Stomach (tissue), 9 donors: Measurements from ENCODE around the gene ZNF506. TPM values are rescaled to one million over a fixed set of nuclear protein-coding genes. Genes with fewer than 3 reads are reported as not detected.
A peak's percentile ranks its signal among the peaks of the same experiment; 100 is the strongest.
"Not testable (repeated sequence)": the region's sequence is repeated elsewhere in the genome, so short reads cannot be mapped to it uniquely, and the experiment has no call there.

Experiments
- DNase-seq, 2 donors: peaks; one replicate each; pipeline versions ENCODE4 v3.0.0 to v3.0.0-alpha.2; 2013 to 2019
- H3K27ac ChIP-seq, 5 donors: fragments of 200-600 bp in 4 of 5; sonication (generic) in 4 of 5; one replicate each; pipeline ENCODE4 v1.5.1; 2013 to 2019; ENCODE audit warnings: mild to moderate bottlenecking in 1 of 5, moderate library complexity in 1 of 5
- H3K27me3 ChIP-seq, 3 donors: fragments of 200-600 bp; sonication (generic); one replicate each; pipeline ENCODE4 v1.5.1; 2017 to 2019; ENCODE audit warnings: mixed run types in 1 of 3
- H3K36me3 ChIP-seq, 4 donors: fragments of 200-600 bp; sonication (generic); 1 replicate in 3 of 4; 2 replicates in 1 of 4; pipeline ENCODE4 v1.5.1; 2016 to 2019
- H3K4me1 ChIP-seq, 4 donors: fragments of 200-600 bp; sonication (generic); one replicate each; pipeline ENCODE4 v1.5.1; 2016 to 2019
- H3K4me3 ChIP-seq, 4 donors: fragments of 200-600 bp; sonication (generic) in 3 of 4; one replicate each; pipeline ENCODE4 v1.5.1; 2016 to 2019; ENCODE audit warnings: mild to moderate bottlenecking in 1 of 4
- H3K9me3 ChIP-seq, 4 donors: fragments of 200-600 bp; sonication (generic); one replicate each; pipeline ENCODE4 v1.5.1; 2016 to 2019
- CTCF ChIP-seq, 7 experiments: fragments of 450-650 bp in 4 of 7; fragments of 200-600 bp in 3 of 7; sonication (generic) in 3 of 7; IDR thresholded peaks; one replicate each; pipeline ENCODE4 v1.5.1; 2016 to 2019; ENCODE audit warnings: antibody characterized with exemption in 7 of 7, control low read depth in 2 of 7, mild to moderate bottlenecking in 1 of 7
- EP300 ChIP-seq: sonication (generic); formaldehyde crosslinking; IDR thresholded peaks from one replicate; pipeline ENCODE4 v1.6.1; 2017; ENCODE audit warnings: antibody characterized with exemption
- POLR2A ChIP-seq, 4 donors: fragments of 450-650 bp; IDR thresholded peaks; one replicate each; pipeline ENCODE4 v1.6.1; 2016; ENCODE audit warnings: antibody characterized with exemption in 4 of 4, control low read depth in 2 of 4, mild to moderate bottlenecking in 1 of 4, moderate library complexity in 1 of 4
- POLR2AphosphoS5 ChIP-seq, 3 donors: sonication (generic); formaldehyde crosslinking; IDR thresholded peaks; one replicate each; pipeline ENCODE4 v1.6.1; 2016; ENCODE audit warnings: antibody characterized with exemption in 3 of 3
- WGBS, 5 donors: extraction: QIAGEN DNeasy Blood & Tissue Kit in 3 of 5; methylation state at CpG; one replicate each; pipeline versions ENCODE4 v1.1.5 to v1.1.7; 2013 to 2018; 5-methylcytosine and 5-hydroxymethylcytosine counted together
- intact Hi-C: fragments of 100-400 bp; cut with DNase I; formaldehyde crosslinking; loops from one replicate; pipeline ENCODE4 v1.15.1; 2023; ENCODE audit warnings: low total_unique reads
- polyA plus RNA-seq, 3 donors: library from polyadenylated mRNA; stranded (reverse); fragments of 200-250 nt; gene quantifications; one replicate each; pipeline ENCODE4 v1.2.3, GENCODE V29; 2013
- total RNA-seq, 5 donors: library from RNA; depleted of rRNA; stranded (reverse); fragments of >200 nt; gene quantifications; one replicate each; pipeline versions ENCODE4 v1.1.0 to v1.2.3, GENCODE V29; 2014 to 2016
- donor health status: healthy with polysubstance abuse.
- donor health status: Bipolar disorder and iron deficiency.
- donor health status: healthy.

The ZNF506 gene
- total and polyA plus RNA-seq, 8 donors, result 3.4 to 93.7 (median 25.1) TPM

GRCh38 chr19:19776206-19777008 lies 45.1 kb downstream of the ZNF506 start:
- intact Hi-C loops, result no loop called here
- peak overlapping the region; percentile 60 to 88 (median 78) for H3K27ac ChIP-seq
- H3K9me3 ChIP-seq, result peaks cover 0 to 7% (median 0%) of the 10 kb centered on the region in 4 donors
- H3K4me3 ChIP-seq, result peak overlapping the region; percentile 57 to 72 (median 64)
- peak; percentile 98 to 99 for DNase-seq
- 0 to 1% (median 0%) methylated on average over 23 to 36 of the region's 36 CpGs for WGBS, 5 donors
- H3K36me3 ChIP-seq, result peaks cover 0 to 6% (median 0%) of the 10 kb centered on the region in 4 donors
- TF ChIP-seq POLR2AphosphoS5 (IDR thresholded peaks at IDR 0.05) (peak; percentile 53 to 94 (median 87)), EP300 (no peak), POLR2A (IDR thresholded peaks at IDR 0.05) (peak in 1 of 4 donors; percentile 39), CTCF (IDR thresholded peaks at IDR 0.05) (peak in 2 of 7 experiments; percentile 22 to 41)
- H3K27me3 ChIP-seq, result no peaks in the 10 kb centered on the region
- H3K4me1 ChIP-seq, result peaks cover 10 to 36% (median 29%) of the 10 kb centered on the region in 4 donors

GRCh38 chr19:19775891-19776205 lies 45.7 kb downstream of the ZNF506 start:
- peaks cover 0 to 6% (median 0%) of the 10 kb centered on the region in 4 donors for H3K36me3 ChIP-seq
- peaks cover 10 to 36% (median 29%) of the 10 kb centered on the region in 4 donors for H3K4me1 ChIP-seq
- DNase-seq, result no peak
- WGBS, 5 donors, result 2 to 4% (median 2%) methylated on average over 11 of the region's 11 CpGs
- no peaks in the 10 kb centered on the region for H3K27me3 ChIP-seq
- peak overlapping the region; percentile 60 to 88 (median 78) for H3K27ac ChIP-seq
- peak overlapping the region; percentile 57 to 72 (median 64) for H3K4me3 ChIP-seq
- TF ChIP-seq CTCF (IDR thresholded peaks at IDR 0.05) (no peak), POLR2A (IDR thresholded peaks at IDR 0.05) (no peak), EP300 (no peak), POLR2AphosphoS5 (IDR thresholded peaks at IDR 0.05) (no peak)
- H3K9me3 ChIP-seq, result peaks cover 0 to 7% (median 0%) of the 10 kb centered on the region in 4 donors
- intact Hi-C loops, result no loop called here

- TF ChIP-seq POLR2A (IDR thresholded peaks at IDR 0.05), result no peak
- no peak for TF ChIP-seq EP300
- TF ChIP-seq CTCF (IDR thresholded peaks at IDR 0.05), result no peak
- TF ChIP-seq POLR2AphosphoS5 (IDR thresholded peaks at IDR 0.05), result no peak
- Histone ChIP-seq H3K27ac (no peak overlapping the region), H3K4me1 (peaks cover 10 to 36% (median 29%) of the 10 kb centered on the region in 4 donors), H3K36me3 (peaks cover 0 to 6% (median 0%) of the 10 kb centered on the region in 4 donors), H3K27me3 (no peaks in the 10 kb centered on the region), H3K4me3 (no peak overlapping the region), H3K9me3 (peaks cover 0 to 1% (median 0%) of the 10 kb centered on the region in 4 donors)
- DNase-seq, result no peak
- 83 to 86% (median 84%) methylated on average over 14 of the region's 14 CpGs for WGBS, 5 donors
- intact Hi-C loops, result no loop called here
These were observed 47.1 kb downstream of the ZNF506 start for GRCh38 chr19:19774354-19775033.

- H3K36me3 ChIP-seq, H3K4me3 ChIP-seq, H3K9me3 ChIP-seq, DNase-seq, intact Hi-C loops, H3K27ac ChIP-seq, H3K27me3 ChIP-seq: not testable (repeated sequence)
- 48 to 82% (median 74%) methylated on average over 10 of the region's 10 CpGs for whole genome bisulfite sequencing, 5 donors
- H3K4me1 ChIP-seq, result peaks cover under 1 to 14% (median 10%) of the 10 kb centered on the region in 4 donors
These were observed 49.6 kb downstream of the ZNF506 start for GRCh38 chr19:19771963-19772362.

- H3K36me3 ChIP-seq, H3K9me3 ChIP-seq, H3K27me3 ChIP-seq, DNase-seq, H3K4me1 ChIP-seq, H3K4me3 ChIP-seq, intact Hi-C loops, H3K27ac ChIP-seq: not testable (repeated sequence)
- 94 to 98% (median 97%) methylated on average over 17 to 28 of the region's 28 CpGs for WGBS, 5 donors
These were observed 51.6 kb downstream of the ZNF506 start for GRCh38 chr19:19769971-19770370.
